ENCODE measurements around the gene PRR4. TPM values are rescaled to one million over a fixed set of nuclear protein-coding genes. Genes with fewer than 3 reads are reported as not detected.

PRR4 gene
- total RNA-seq, 1 experiment from 2014 or later: 5.1 TPM

- no peaks in the 10 kb centered on the region for H3K79me2 ChIP-seq (ENCODE audit: low read depth)
- no TSS peak for BruUV-seq (replicated peaks)
- H3K27ac ChIP-seq: no peak within 1 kb of the TSS
- intact Hi-C loops (cut with micrococcal nuclease; ENCODE audit: unreplicated experiment): no loop called here
- no peaks in the 10 kb centered on the region for H3K27me3 ChIP-seq (ENCODE audit: insufficient read depth, low read depth)
- POLR2A ChIA-PET (ENCODE audit: unreplicated experiment): no interaction called here
- DNase-seq: no peak
- TF ChIP-seq, protein P1, sequence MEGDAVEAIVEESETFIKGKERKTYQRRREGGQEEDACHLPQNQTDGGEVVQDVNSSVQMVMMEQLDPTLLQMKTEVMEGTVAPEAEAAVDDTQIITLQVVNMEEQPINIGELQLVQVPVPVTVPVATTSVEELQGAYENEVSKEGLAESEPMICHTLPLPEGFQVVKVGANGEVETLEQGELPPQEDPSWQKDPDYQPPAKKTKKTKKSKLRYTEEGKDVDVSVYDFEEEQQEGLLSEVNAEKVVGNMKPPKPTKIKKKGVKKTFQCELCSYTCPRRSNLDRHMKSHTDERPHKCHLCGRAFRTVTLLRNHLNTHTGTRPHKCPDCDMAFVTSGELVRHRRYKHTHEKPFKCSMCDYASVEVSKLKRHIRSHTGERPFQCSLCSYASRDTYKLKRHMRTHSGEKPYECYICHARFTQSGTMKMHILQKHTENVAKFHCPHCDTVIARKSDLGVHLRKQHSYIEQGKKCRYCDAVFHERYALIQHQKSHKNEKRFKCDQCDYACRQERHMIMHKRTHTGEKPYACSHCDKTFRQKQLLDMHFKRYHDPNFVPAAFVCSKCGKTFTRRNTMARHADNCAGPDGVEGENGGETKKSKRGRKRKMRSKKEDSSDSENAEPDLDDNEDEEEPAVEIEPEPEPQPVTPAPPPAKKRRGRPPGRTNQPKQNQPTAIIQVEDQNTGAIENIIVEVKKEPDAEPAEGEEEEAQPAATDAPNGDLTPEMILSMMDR (conservative IDR thresholded peaks at IDR 0.05): no peak
- no peak for TF ChIP-seq EZH2 (IDR thresholded peaks at IDR 0.05; ENCODE audit: low read depth)
- H3K9me3 ChIP-seq (ENCODE audit: insufficient read depth, low read depth): no peaks in the 10 kb centered on the region
- H3K4me3 ChIP-seq: no peak within 1 kb of the TSS
- no peak within 1 kb of the TSS for H2AFZ ChIP-seq
- H4K20me1 ChIP-seq (ENCODE audit: insufficient read depth): no peaks in the 10 kb centered on the region
- 0 out of 2 replicates have a peak, but pooled peaks cover 5% of the 10 kb centered on the region for H3K9me2 ChIP-seq (ENCODE audit: insufficient read depth)
- no peak within 1 kb of the TSS for H3K4me2 ChIP-seq
- H3K4me1 ChIP-seq (replicated peaks; ENCODE audit: insufficient read depth): no peaks in the 10 kb centered on the region
- no peaks in the 10 kb centered on the region for H3K36me3 ChIP-seq (ENCODE audit: low read depth)
- CTCF ChIA-PET: no interaction called here
- H3F3A ChIP-seq (ENCODE audit: insufficient read depth, low read depth): no peaks in the 10 kb centered on the region
Observed at GRCh38 chr12:10826258-10826657, 23.0 kb downstream of the PRR4 start, which contains the start of gene TAS2R10. Gene TAS2R10, minus strand, starts transcription at chr12:10826358. Its CDS starts 89 bp downstream, at chr12:10826269.

GRCh38 chr12:10824957-10825356 is 24.3 kb downstream of the PRR4 start:
- ChIA-PET CTCF (no interaction called here), POLR2A (ENCODE audit: unreplicated experiment) (no interaction called here)
- no peak overlapping the region for H3K27ac ChIP-seq
- 0 out of 2 replicates have a peak, but pooled peaks cover 5% of the 10 kb centered on the region for H3K9me2 ChIP-seq (ENCODE audit: insufficient read depth)
- BruUV-seq (replicated peaks): no TSS peak
- no peaks in the 10 kb centered on the region for H3K4me1 ChIP-seq (replicated peaks; ENCODE audit: insufficient read depth)
- H3F3A ChIP-seq (ENCODE audit: insufficient read depth, low read depth): no peaks in the 10 kb centered on the region
- no peak overlapping the region for H3K4me3 ChIP-seq
- no peaks in the 10 kb centered on the region for H3K79me2 ChIP-seq (ENCODE audit: low read depth)
- no peak for DNase-seq
- TF ChIP-seq EZH2 (IDR thresholded peaks at IDR 0.05; ENCODE audit: low read depth): no peak
- TF ChIP-seq, protein P1 (conservative IDR thresholded peaks at IDR 0.05): no peak
- no peak overlapping the region for H2AFZ ChIP-seq
- no peaks in the 10 kb centered on the region for H3K36me3 ChIP-seq (ENCODE audit: low read depth)
- H3K4me2 ChIP-seq: no peak overlapping the region
- intact Hi-C loops (cut with micrococcal nuclease; ENCODE audit: unreplicated experiment): no loop called here
- H3K27me3 ChIP-seq (ENCODE audit: insufficient read depth, low read depth): no peaks in the 10 kb centered on the region
- no peaks in the 10 kb centered on the region for H4K20me1 ChIP-seq (ENCODE audit: insufficient read depth)
- no peaks in the 10 kb centered on the region for H3K9me3 ChIP-seq (ENCODE audit: insufficient read depth, low read depth)

DNA sequence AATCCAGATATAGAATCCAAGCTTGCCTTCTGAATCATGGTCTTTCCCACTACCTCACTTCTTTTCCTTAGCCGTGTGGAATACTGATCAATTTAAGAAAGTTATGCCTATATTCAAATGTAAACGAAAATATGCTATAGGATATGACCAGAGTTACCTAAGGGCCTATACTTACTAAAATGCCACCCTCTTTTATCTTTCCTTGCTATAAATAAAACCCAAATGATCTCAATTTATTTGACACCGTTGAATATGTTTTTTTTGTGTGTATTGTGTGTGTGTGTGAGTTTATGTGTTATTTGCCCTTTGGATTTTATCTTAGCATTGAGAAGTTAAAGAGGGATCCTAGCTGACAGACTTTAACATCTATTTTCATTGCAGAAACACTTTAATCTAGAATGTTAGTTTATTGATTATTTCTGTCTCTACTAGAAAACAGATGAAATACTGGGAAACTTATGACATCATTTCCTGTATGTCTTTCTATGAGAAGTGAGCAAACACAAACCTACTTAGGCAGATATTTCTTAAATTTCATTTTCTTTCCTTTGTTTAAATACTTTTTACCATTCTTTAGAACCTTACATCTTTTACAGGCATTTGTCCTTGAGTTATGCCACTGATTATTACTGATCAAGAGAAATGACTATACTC is 37.3 kb downstream of the PRR4 start:
- Histone ChIP-seq H3K9me2 (ENCODE audit: insufficient read depth) (peaks cover 3% of the 10 kb centered on the region; the same call in 1 of the 2 replicates), H3K36me3 (ENCODE audit: low read depth) (no peaks in the 10 kb centered on the region), H3K27me3 (ENCODE audit: insufficient read depth, low read depth) (no peaks in the 10 kb centered on the region), H3K9me3 (ENCODE audit: insufficient read depth, low read depth) (peaks cover 5% of the 10 kb centered on the region; the same call in 1 of the 2 replicates), H3K27ac (no peak overlapping the region), H3K79me2 (ENCODE audit: low read depth) (no peaks in the 10 kb centered on the region), H3F3A (ENCODE audit: insufficient read depth, low read depth) (no peaks in the 10 kb centered on the region), H3K4me2 (no peak overlapping the region), H3K4me3 (no peak overlapping the region), H2AFZ (no peak overlapping the region), H4K20me1 (ENCODE audit: insufficient read depth) (no peaks in the 10 kb centered on the region), H3K4me1 (replicated peaks; ENCODE audit: insufficient read depth) (no peaks in the 10 kb centered on the region)
- ChIA-PET CTCF (no interaction called here), POLR2A (ENCODE audit: unreplicated experiment) (no interaction called here)
- TF ChIP-seq EZH2 (IDR thresholded peaks at IDR 0.05; ENCODE audit: low read depth): no peak
- TF ChIP-seq, protein P1 (conservative IDR thresholded peaks at IDR 0.05): no peak
- no peak for DNase-seq
- BruUV-seq (replicated peaks): no TSS peak
- intact Hi-C loops (cut with micrococcal nuclease; ENCODE audit: unreplicated experiment): no loop called here

Data from PC-9 (cell line).